Measurements from ENCODE around the gene ACER3.
"Not testable (repeated sequence)": the region's sequence is repeated elsewhere in the genome, so short reads cannot be mapped to it uniquely, and the experiment has no call there.

- not testable (repeated sequence) for TF ChIP-seq CTCF (IDR thresholded peaks at IDR 0.05); ELF4 (CRISPR knock-in tag; IDR thresholded peaks at IDR 0.05; ENCODE audit: low read depth)
These were observed 45.0 kb upstream of the ACER3 start for GRCh38 chr11:76815678-76816077.

Data from WTC11 (cell line).